ENCODE data around the gene C1QTNF7.

C1QTNF7 gene

GRCh38 chr4:15395311-15395710 is 32.5 kb upstream of the C1QTNF7 start:
- Histone ChIP-seq H3K79me2 (ENCODE audit: insufficient read depth, low read length) (no peaks in the 10 kb centered on the region), H3K36me3 (ENCODE audit: insufficient read depth, low read length) (no peaks in the 10 kb centered on the region), H3K9me3 (ENCODE audit: insufficient read depth, low read length, severe bottlenecking) (no peaks in the 10 kb centered on the region), H3K27ac (ENCODE audit: low read length) (no peak overlapping the region), H3K4me3 (ENCODE audit: low read depth in 1 of 2, low read length in 2 of 2) (no peak overlapping the region), H2AFZ (ENCODE audit: low read depth, low read length) (no peak overlapping the region), H3K27me3 (ENCODE audit: insufficient read depth, low read length, poor library complexity) (no peaks in the 10 kb centered on the region), H3K9ac (ENCODE audit: low read depth, low read length) (no peak overlapping the region), H3K4me1 (ENCODE audit: insufficient read depth, low read length) (peaks cover 6% of the 10 kb centered on the region), H4K20me1 (ENCODE audit: insufficient read depth, low read length) (no peaks in the 10 kb centered on the region), H3K4me2 (ENCODE audit: insufficient read depth, low read length) (no peak overlapping the region)
- DNase-seq (no peak), ATAC-seq (ENCODE audit: insufficient read depth, low read depth) (no peak)
- TF ChIP-seq EZH2 (IDR thresholded peaks at IDR 0.05; ENCODE audit: borderline replicate concordance, low read depth, low read length, severe bottlenecking) (no peak), CTCF (IDR thresholded peaks at IDR 0.05; ENCODE audit: borderline replicate concordance, extremely low read depth, low read length, poor library complexity, severe bottlenecking) (no peak)

- ATAC-seq (ENCODE audit: insufficient read depth, low read depth) = peak; percentile 68
- H2AFZ ChIP-seq (ENCODE audit: low read depth, low read length) = no peak overlapping the region
Observed at GRCh38 chr4:15396157-15396800, 31.6 kb upstream of the C1QTNF7 start.

GRCh38 chr4:15398001-15398400 is 29.8 kb upstream of the C1QTNF7 start:
- Histone ChIP-seq H2AFZ (ENCODE audit: low read depth, low read length) (no peak overlapping the region), H3K27ac (ENCODE audit: low read length) (no peak overlapping the region)

More at GRCh38 chr4:15396157-15396800, 31.6 kb upstream of the C1QTNF7 start:
- Histone ChIP-seq H3K4me2 (ENCODE audit: insufficient read depth, low read length) (no peak overlapping the region), H3K27me3 (ENCODE audit: insufficient read depth, low read length, poor library complexity) (no peaks in the 10 kb centered on the region), H4K20me1 (ENCODE audit: insufficient read depth, low read length) (no peaks in the 10 kb centered on the region), H3K36me3 (ENCODE audit: insufficient read depth, low read length) (no peaks in the 10 kb centered on the region), H3K9ac (ENCODE audit: low read depth, low read length) (no peak overlapping the region), H3K9me3 (ENCODE audit: insufficient read depth, low read length, severe bottlenecking) (no peaks in the 10 kb centered on the region), H3K79me2 (ENCODE audit: insufficient read depth, low read length) (no peaks in the 10 kb centered on the region), H3K4me3 (ENCODE audit: low read depth in 1 of 2, low read length in 2 of 2) (no peak overlapping the region), H3K27ac (ENCODE audit: low read length) (no peak overlapping the region), H3K4me1 (ENCODE audit: insufficient read depth, low read length) (peaks cover 16% of the 10 kb centered on the region)
- DNase-seq = peak; percentile 74
- TF ChIP-seq CTCF (IDR thresholded peaks at IDR 0.05; ENCODE audit: borderline replicate concordance, extremely low read depth, low read length, poor library complexity, severe bottlenecking) (peak; percentile 85), EZH2 (IDR thresholded peaks at IDR 0.05; ENCODE audit: borderline replicate concordance, low read depth, low read length, severe bottlenecking) (no peak)

More at GRCh38 chr4:15398001-15398400, 29.8 kb upstream of the C1QTNF7 start:
- DNase-seq = no peak
- no peaks in the 10 kb centered on the region for H3K79me2 ChIP-seq (ENCODE audit: insufficient read depth, low read length)
- no peaks in the 10 kb centered on the region for H3K27me3 ChIP-seq (ENCODE audit: insufficient read depth, low read length, poor library complexity)
- no peaks in the 10 kb centered on the region for H3K36me3 ChIP-seq (ENCODE audit: insufficient read depth, low read length)
- TF ChIP-seq CTCF (IDR thresholded peaks at IDR 0.05; ENCODE audit: borderline replicate concordance, extremely low read depth, low read length, poor library complexity, severe bottlenecking) (no peak), EZH2 (IDR thresholded peaks at IDR 0.05; ENCODE audit: borderline replicate concordance, low read depth, low read length, severe bottlenecking) (no peak)
- H3K4me1 ChIP-seq (ENCODE audit: insufficient read depth, low read length) = peaks cover 28% of the 10 kb centered on the region
- H3K9me3 ChIP-seq (ENCODE audit: insufficient read depth, low read length, severe bottlenecking) = no peaks in the 10 kb centered on the region
- H3K4me3 ChIP-seq (ENCODE audit: low read depth in 1 of 2, low read length in 2 of 2) = no peak overlapping the region
- no peaks in the 10 kb centered on the region for H4K20me1 ChIP-seq (ENCODE audit: insufficient read depth, low read length)
- no peak overlapping the region for H3K4me2 ChIP-seq (ENCODE audit: insufficient read depth, low read length)
- no peak for ATAC-seq (ENCODE audit: insufficient read depth, low read depth)
- no peak overlapping the region for H3K9ac ChIP-seq (ENCODE audit: low read depth, low read length)

All from DND-41 (cell line).